GM23338 (cell line): Measurements from ENCODE around the gene BRPF3. TPM values are rescaled to one million over a fixed set of nuclear protein-coding genes. Genes with fewer than 3 reads are reported as not detected.

Source experiments
- ATAC-seq: fragments of 200-7000 bp; cut with Tn5 transposase; 3 replicates; pipeline ENCODE4 v1.9.1; 2020
- DNase-seq: peaks from one replicate; pipeline ENCODE4 v3.0.0-alpha.2; 2015; ENCODE audit warnings: low spot score
- H2AFZ ChIP-seq: fragments of 200-600 bp; sonication (generic); 2 replicates; pipeline ENCODE4 v1.8.0; 2016; ENCODE audit warnings: antibody characterized with exemption, mild to moderate bottlenecking, moderate library complexity
- H3F3A ChIP-seq: fragments of 200-600 bp; sonication (generic); replicated peaks from 2 replicates; pipeline ENCODE4 v1.8.0; 2017; ENCODE audit warnings: antibody characterized with exemption, mixed run types, low read depth
- H3K27ac ChIP-seq: fragments of 200-600 bp; sonication (generic); 2 replicates; pipeline ENCODE4 v1.6.1; 2016; ENCODE audit warnings: low read depth
- H3K27me3 ChIP-seq: fragments of 200-600 bp; sonication (generic); 2 replicates; pipeline ENCODE4 v1.8.0; 2016; ENCODE audit warnings: mild to moderate bottlenecking, mixed run types, moderate library complexity; ENCODE audit not compliant: insufficient read depth
- H3K36me3 ChIP-seq: fragments of 200-600 bp; sonication (generic); 2 replicates; pipeline ENCODE4 v1.8.0; 2016; ENCODE audit warnings: mild to moderate bottlenecking; ENCODE audit not compliant: insufficient read depth
- H3K4me1 ChIP-seq: fragments of 200-600 bp; sonication (generic); 2 replicates; pipeline ENCODE4 v1.8.0; 2016; ENCODE audit warnings: mild to moderate bottlenecking, moderate library complexity; ENCODE audit not compliant: insufficient read depth
- H3K4me2 ChIP-seq: fragments of 200-600 bp; sonication (generic); 2 replicates; pipeline ENCODE4 v1.7.1; 2017; ENCODE audit warnings: mixed run types
- H3K4me3 ChIP-seq: fragments of 200-600 bp; sonication (generic); 2 replicates; pipeline ENCODE4 v1.6.1; 2016; ENCODE audit warnings: mixed run types
- H3K79me2 ChIP-seq: fragments of 200-600 bp; sonication (generic); replicated peaks from 2 replicates; pipeline ENCODE4 v1.8.0; 2017; ENCODE audit warnings: mild to moderate bottlenecking; ENCODE audit not compliant: insufficient read depth
- H3K9me2 ChIP-seq: fragments of 200-600 bp; sonication (generic); 2 replicates; pipeline ENCODE4 v1.8.0; 2017; ENCODE audit not compliant: insufficient read depth
- H4K20me1 ChIP-seq: fragments of 200-600 bp; sonication (generic); replicated peaks from 2 replicates; pipeline ENCODE4 v1.8.0; 2017; ENCODE audit warnings: mild to moderate bottlenecking; ENCODE audit not compliant: insufficient read depth
- H3K27ac Mint-ChIP-seq: 2 replicates; pipeline ENCODE4 v1.8.0; 2020; ENCODE audit warnings: inconsistent platforms, mild to moderate bottlenecking, moderate library complexity, mixed read lengths
- H3K27me3 Mint-ChIP-seq: 3 replicates; pipeline ENCODE4 v1.8.0; 2022; ENCODE audit warnings: low read depth, mild to moderate bottlenecking, moderate library complexity, mixed read lengths, inconsistent platforms; ENCODE audit not compliant: insufficient read depth, poor library complexity
- H3K36me3 Mint-ChIP-seq: 3 replicates; pipeline ENCODE4 v1.8.0; 2021; ENCODE audit warnings: low read depth, mild to moderate bottlenecking, inconsistent platforms, moderate library complexity, mixed read lengths
- H3K4me1 Mint-ChIP-seq: 3 replicates; pipeline ENCODE4 v1.8.0; 2020; ENCODE audit warnings: mild to moderate bottlenecking, inconsistent platforms, mixed read lengths
- H3K4me3 Mint-ChIP-seq: 3 replicates; pipeline ENCODE4 v1.8.0; 2021; ENCODE audit warnings: moderate library complexity, mild to moderate bottlenecking, inconsistent platforms, mixed read lengths
- H3K9me3 Mint-ChIP-seq: 3 replicates; pipeline ENCODE4 v1.8.0; 2020; ENCODE audit warnings: moderate library complexity, mild to moderate bottlenecking, inconsistent platforms, mixed read lengths
- ETS1 ChIP-seq: IDR thresholded peaks from 2 replicates; pipeline ENCODE4 v1.6.1; 2016; ENCODE audit warnings: antibody characterized with exemption
- EZH2 ChIP-seq: fragments of 200-600 bp; sonication (generic); IDR thresholded peaks from one replicate; pipeline ENCODE4 v1.8.0; 2017; ENCODE audit warnings: antibody characterized with exemption, mild to moderate bottlenecking, low read depth; ENCODE audit not compliant: unreplicated experiment
- EZH2phosphoT487 ChIP-seq: fragments of 200-600 bp; sonication (generic); IDR thresholded peaks from one replicate; pipeline ENCODE4 v1.8.1; 2018; ENCODE audit warnings: antibody characterized with exemption; ENCODE audit not compliant: unreplicated experiment
- JUNB ChIP-seq: IDR thresholded peaks from one replicate; pipeline ENCODE4 v1.6.1; 2016; ENCODE audit warnings: antibody characterized with exemption; ENCODE audit not compliant: unreplicated experiment
- NANOG ChIP-seq: IDR thresholded peaks from 2 replicates; pipeline ENCODE4 v1.6.1; 2016; ENCODE audit warnings: antibody characterized with exemption, borderline replicate concordance
- STAT1 ChIP-seq: IDR thresholded peaks from one replicate; pipeline ENCODE4 v1.6.1; 2016; ENCODE audit warnings: antibody characterized with exemption; ENCODE audit not compliant: unreplicated experiment
- ZNF114 ChIP-seq: fragments of 250-450 bp; sonication (Bioruptor Pico); IDR thresholded peaks from 2 replicates; pipeline ENCODE4 v1.5.0; 2020; ENCODE audit warnings: mild to moderate bottlenecking, moderate library complexity
- ZNF331 ChIP-seq: fragments of 250-450 bp; sonication (Bioruptor Pico); IDR thresholded peaks from 2 replicates; pipeline ENCODE4 v1.5.0; 2020; ENCODE audit warnings: low read depth, mild to moderate bottlenecking, moderate library complexity
- polyA plus RNA-seq: library from polyadenylated mRNA; unstranded; fragments of >200 nt; fragmentation: Nextera tagmentation; extraction: Ambion mirVana; gene quantifications from 2 replicates; pipeline ENCODE4 v1.2.1, GENCODE V29; 2016
- total RNA-seq: library from RNA; depleted of rRNA; stranded (reverse); fragments of >200 nt; shearing (Covaris generic); gene quantifications from 2 replicates; pipeline ENCODE4 v1.2.3, GENCODE V29; 2014
- TF ChIP-seq, protein P1 (sequence below): fragments of 250-450 bp; sonication (Bioruptor Pico); IDR thresholded peaks from 2 replicates; pipeline ENCODE4 v1.5.0; 2020; ENCODE audit warnings: mild to moderate bottlenecking, moderate library complexity

BRPF3 gene
- total and polyA plus RNA-seq, 2 experiments from 2014 or later: 11.8 to 33.2 TPM

DNA sequence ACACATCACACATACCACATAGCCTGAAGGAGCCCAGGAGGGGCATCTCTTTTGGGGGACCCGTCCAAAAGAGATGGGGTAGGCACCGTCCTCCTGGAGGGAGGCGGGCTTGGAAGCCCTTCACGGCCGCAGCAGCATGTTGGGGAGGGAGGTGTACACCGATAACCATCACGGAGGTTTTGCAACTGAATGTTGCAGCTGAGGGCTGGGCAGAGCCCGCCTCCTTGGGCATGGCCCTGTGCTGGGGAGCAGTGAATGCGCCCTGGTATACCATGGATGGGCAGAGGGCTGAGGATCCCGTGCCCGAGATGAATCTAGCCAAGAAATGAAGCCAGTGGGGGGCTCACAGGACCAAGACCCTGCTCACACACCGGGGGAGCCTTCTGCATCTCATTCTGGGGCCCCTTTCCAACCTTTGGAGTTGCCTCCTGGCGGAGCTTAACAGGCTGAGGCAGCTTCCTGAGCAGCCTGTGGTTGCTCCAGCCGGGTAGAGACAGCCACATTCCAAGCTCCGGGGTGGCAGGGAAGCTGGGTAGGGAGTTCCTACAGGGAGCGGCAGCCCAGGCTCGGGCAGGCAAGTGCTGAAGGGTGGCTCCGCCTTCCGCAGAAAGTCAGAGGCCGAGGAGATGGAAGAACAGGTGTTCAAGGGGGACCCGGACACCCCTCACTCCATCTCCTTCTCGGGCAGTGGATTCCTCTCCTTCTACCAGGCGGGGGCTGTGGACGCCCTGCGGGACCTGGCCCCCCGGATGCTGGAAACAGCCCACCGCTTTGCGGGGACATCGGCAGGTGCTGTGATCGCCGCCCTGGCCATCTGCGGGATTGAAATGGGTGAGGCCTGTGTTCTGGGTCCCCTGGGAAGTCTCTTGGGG, 73.5 kb downstream of the BRPF3 start, which contains the start of gene PNPLA1 (continued):
- TF ChIP-seq, protein P1, sequence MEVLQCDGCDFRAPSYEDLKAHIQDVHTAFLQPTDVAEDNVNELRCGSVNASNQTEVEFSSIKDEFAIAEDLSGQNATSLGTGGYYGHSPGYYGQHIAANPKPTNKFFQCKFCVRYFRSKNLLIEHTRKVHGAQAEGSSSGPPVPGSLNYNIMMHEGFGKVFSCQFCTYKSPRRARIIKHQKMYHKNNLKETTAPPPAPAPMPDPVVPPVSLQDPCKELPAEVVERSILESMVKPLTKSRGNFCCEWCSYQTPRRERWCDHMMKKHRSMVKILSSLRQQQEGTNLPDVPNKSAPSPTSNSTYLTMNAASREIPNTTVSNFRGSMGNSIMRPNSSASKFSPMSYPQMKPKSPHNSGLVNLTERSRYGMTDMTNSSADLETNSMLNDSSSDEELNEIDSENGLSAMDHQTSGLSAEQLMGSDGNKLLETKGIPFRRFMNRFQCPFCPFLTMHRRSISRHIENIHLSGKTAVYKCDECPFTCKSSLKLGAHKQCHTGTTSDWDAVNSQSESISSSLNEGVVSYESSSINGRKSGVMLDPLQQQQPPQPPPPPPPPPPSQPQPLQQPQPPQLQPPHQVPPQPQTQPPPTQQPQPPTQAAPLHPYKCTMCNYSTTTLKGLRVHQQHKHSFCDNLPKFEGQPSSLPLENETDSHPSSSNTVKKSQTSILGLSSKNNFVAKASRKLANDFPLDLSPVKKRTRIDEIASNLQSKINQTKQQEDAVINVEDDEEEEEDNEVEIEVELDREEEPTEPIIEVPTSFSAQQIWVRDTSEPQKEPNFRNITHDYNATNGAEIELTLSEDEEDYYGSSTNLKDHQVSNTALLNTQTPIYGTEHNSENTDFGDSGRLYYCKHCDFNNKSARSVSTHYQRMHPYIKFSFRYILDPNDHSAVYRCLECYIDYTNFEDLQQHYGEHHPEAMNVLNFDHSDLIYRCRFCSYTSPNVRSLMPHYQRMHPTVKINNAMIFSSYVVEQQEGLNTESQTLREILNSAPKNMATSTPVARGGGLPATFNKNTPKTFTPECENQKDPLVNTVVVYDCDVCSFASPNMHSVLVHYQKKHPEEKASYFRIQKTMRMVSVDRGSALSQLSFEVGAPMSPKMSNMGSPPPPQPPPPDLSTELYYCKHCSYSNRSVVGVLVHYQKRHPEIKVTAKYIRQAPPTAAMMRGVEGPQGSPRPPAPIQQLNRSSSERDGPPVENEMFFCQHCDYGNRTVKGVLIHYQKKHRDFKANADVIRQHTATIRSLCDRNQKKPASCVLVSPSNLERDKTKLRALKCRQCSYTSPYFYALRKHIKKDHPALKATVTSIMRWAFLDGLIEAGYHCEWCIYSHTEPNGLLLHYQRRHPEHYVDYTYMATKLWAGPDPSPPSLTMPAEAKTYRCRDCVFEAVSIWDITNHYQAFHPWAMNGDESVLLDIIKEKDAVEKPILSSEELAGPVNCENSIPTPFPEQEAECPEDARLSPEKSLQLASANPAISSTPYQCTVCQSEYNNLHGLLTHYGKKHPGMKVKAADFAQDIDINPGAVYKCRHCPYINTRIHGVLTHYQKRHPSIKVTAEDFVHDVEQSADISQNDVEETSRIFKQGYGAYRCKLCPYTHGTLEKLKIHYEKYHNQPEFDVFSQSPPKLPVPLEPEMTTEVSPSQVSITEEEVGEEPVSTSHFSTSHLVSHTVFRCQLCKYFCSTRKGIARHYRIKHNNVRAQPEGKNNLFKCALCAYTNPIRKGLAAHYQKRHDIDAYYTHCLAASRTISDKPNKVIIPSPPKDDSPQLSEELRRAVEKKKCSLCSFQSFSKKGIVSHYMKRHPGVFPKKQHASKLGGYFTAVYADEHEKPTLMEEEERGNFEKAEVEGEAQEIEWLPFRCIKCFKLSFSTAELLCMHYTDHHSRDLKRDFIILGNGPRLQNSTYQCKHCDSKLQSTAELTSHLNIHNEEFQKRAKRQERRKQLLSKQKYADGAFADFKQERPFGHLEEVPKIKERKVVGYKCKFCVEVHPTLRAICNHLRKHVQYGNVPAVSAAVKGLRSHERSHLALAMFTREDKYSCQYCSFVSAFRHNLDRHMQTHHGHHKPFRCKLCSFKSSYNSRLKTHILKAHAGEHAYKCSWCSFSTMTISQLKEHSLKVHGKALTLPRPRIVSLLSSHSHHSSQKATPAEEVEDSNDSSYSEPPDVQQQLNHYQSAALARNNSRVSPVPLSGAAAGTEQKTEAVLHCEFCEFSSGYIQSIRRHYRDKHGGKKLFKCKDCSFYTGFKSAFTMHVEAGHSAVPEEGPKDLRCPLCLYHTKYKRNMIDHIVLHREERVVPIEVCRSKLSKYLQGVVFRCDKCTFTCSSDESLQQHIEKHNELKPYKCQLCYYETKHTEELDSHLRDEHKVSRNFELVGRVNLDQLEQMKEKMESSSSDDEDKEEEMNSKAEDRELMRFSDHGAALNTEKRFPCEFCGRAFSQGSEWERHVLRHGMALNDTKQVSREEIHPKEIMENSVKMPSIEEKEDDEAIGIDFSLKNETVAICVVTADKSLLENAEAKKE: no peak
- no peak for TF ChIP-seq ZNF114 (CRISPR knock-in tag)
- no peak for TF ChIP-seq ETS1
- TF ChIP-seq EZH2phosphoT487: no peak
- TF ChIP-seq EZH2: no peak
- TF ChIP-seq STAT1: no peak
- TF ChIP-seq ZNF331: no peak
- no peak for TF ChIP-seq NANOG

DNA sequence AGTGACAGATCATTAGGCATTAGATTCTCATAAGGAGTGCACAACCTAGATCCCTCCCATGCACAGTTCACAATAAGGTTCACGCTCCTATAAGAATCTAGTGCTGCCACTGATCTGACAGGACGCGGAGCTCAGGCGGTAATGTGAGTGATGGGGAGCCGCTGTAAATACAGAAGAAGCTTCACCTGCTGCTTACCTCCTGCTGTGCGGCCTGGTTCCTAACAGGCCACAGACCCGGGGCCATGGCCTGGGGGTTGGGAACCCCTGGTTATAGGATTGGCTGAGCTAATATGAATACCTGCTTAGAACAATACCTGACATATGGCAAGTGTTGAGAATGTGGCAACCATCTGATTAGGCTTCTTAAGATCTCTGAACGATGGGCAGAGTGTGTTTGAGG, 75.7 kb downstream of the BRPF3 start:
- H2AFZ ChIP-seq: no peak overlapping the region
- no peaks in the 10 kb centered on the region for H4K20me1 ChIP-seq
- Mint-ChIP-seq H3K27ac (no peak overlapping the region), H3K36me3 (no peaks in the 10 kb centered on the region), H3K4me1 (peaks cover 4% of the 10 kb centered on the region; the same call in 1 of the 3 replicates), H3K27me3 (peaks cover 12% of the 10 kb centered on the region), H3K4me3 (no peak overlapping the region), H3K9me3 (no peaks in the 10 kb centered on the region; the same call in 2 of the 3 replicates)
- no peaks in the 10 kb centered on the region for H3K4me1 ChIP-seq
- H3K79me2 ChIP-seq: no peaks in the 10 kb centered on the region
- no peaks in the 10 kb centered on the region for H3K27me3 ChIP-seq
- no peaks in the 10 kb centered on the region for H3K36me3 ChIP-seq
- H3K27ac ChIP-seq: no peak overlapping the region
- H3K4me3 ChIP-seq: no peak overlapping the region
- no peaks in the 10 kb centered on the region for H3F3A ChIP-seq
- ATAC-seq: no peak
- no peak overlapping the region for H3K4me2 ChIP-seq
- H3K9me2 ChIP-seq: no peaks in the 10 kb centered on the region
- DNase-seq: no peak
- no peak for TF ChIP-seq ETS1
- no peak for TF ChIP-seq JUNB
